HG03442 (cell line): Measurements from ENCODE around the gene CYGB.

ENCODE experiments used
- ATAC-seq: cut with Tn5 transposase; IDR thresholded peaks from one replicate; pipeline ENCODE4 v1.9.1; 2021; ENCODE audit warnings: mild to moderate bottlenecking, moderate library complexity; ENCODE audit not compliant: unreplicated experiment

CYGB gene

GRCh38 chr17:76502341-76503211 is 34.9 kb downstream of the CYGB start:
- no peak for ATAC-seq

GRCh38 chr17:76501827-76502307 is 35.6 kb downstream of the CYGB start:
- no peak for ATAC-seq

- ATAC-seq, result peak; percentile 68
Observed at GRCh38 chr17:76501018-76501826, 36.3 kb downstream of the CYGB start, which contains the start of gene RHBDF2. Gene RHBDF2 (minus strand): TSS chr17:76501423. CDS start chr17:76481524, 19,899 bp downstream.

- ATAC-seq, result no peak
Observed at GRCh38 chr17:76500747-76501017, 36.8 kb downstream of the CYGB start.

GRCh38 chr17:76500074-76500746 is 37.3 kb downstream of the CYGB start:
- no peak for ATAC-seq

GRCh38 chr17:76499267-76499667 is 38.2 kb downstream of the CYGB start:
- no peak for ATAC-seq

- no peak for ATAC-seq
Observed at GRCh38 chr17:76498876-76499251, 38.6 kb downstream of the CYGB start.

- no peak for ATAC-seq
Observed at GRCh38 chr17:76497979-76498875, 39.3 kb downstream of the CYGB start.

GRCh38 chr17:76497699-76497978 is 39.9 kb downstream of the CYGB start:
- no peak for ATAC-seq

GRCh38 chr17:76496464-76496863 is 41.0 kb downstream of the CYGB start:
- ATAC-seq, result no peak

GRCh38 chr17:76495663-76496400 is 41.7 kb downstream of the CYGB start:
- ATAC-seq, result no peak

- ATAC-seq, result no peak
Observed at GRCh38 chr17:76493505-76494167, 43.9 kb downstream of the CYGB start.

GRCh38 chr17:76492989-76493501 is 44.5 kb downstream of the CYGB start:
- peak; percentile 35 for ATAC-seq

- peak; percentile 40 for ATAC-seq
Observed at GRCh38 chr17:76492123-76492988, 45.2 kb downstream of the CYGB start.

GRCh38 chr17:76491271-76492122 is 46.0 kb downstream of the CYGB start:
- ATAC-seq, result no peak

GRCh38 chr17:76490112-76490710 is 47.3 kb downstream of the CYGB start:
- no peak for ATAC-seq
